IPS-NIHi7 (cell line): Measurements from ENCODE around the gene PIM1.

Source experiments
- DNase-seq: peaks from one replicate; pipeline ENCODE4 v3.0.0; 2012; ENCODE audit warnings: mixed read lengths; ENCODE audit errors: extremely low spot score

The PIM1 gene

DNA sequence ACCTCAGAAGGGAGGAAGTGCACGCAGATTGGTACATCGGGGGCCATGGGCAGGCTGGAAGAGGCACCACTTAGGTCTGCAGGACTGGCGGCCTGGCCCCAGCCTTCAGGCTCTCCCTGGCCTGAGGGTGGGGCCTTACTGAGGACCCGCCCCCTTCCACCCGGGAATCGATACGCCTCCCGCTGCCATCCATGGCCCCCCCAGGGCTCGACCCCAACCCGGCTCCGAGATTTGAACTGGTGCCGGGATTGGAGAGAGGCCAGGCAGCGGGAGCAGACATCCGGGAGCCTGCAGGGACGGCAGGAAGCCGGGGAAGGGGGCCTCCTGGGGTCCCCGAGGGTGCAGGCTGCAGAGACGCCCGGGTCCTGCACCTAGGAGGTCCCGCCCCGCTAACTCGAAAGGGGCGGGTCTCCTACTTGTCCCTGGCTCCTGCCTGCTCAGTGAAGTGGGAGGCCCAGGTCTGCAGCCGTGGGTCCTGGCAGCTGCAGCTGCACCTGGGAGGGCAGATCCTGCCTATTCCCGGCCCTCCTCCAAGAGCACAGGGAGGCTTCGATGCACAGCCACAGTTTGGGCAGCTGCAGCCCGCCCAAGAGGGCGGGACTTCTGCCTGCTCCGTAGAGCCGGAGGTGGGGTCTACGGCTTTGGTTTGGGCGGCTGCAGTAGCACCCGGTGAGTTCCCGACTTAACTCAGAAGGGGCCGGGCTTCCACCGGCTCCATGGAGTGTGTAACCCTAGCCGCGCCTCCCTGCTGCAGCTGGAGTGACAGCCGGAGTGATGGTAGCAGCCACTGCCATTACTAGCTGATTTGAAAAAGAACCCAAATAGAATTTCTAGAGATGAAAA lies 52.4 kb downstream of the PIM1 start:
- peak; percentile 97 for DNase-seq

DNA sequence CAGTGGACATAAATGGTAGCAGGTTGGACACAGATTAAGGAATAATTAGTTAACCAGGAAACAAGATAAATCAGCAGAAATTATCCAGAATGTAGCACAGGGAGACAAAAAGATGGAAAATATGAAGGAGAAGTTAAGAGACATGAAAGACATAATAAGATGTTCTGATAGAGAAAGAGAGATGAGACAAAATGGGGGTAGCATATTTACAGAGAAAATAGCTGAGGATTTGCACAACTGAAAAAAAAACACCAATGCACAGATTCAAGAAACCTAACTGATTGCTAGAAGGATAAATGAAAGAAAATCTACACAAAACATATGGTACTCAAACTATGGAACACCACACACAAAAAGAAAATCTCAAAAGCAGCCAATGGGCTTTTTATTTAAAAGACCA lies 53.0 kb downstream of the PIM1 start:
- no peak for DNase-seq
